DOHH2 (cell line): Measurements from ENCODE around the gene UQCRQ.

ENCODE experiments used
- H3F3A ChIP-seq: fragments of 200-600 bp; sonication (generic), shearing (Covaris generic); 2 replicates; pipeline ENCODE4 v1.6.0; 2016; ENCODE audit warnings: antibody characterized with exemption, mild to moderate bottlenecking; ENCODE audit not compliant: control insufficient read depth, insufficient read depth
- H3K27ac ChIP-seq: fragments of 200-600 bp; sonication (generic); 2 replicates; pipeline ENCODE4 v1.5.1; 2014; ENCODE audit warnings: low read depth, mild to moderate bottlenecking, low read length, moderate library complexity
- H3K27me3 ChIP-seq: fragments of 200-600 bp; sonication (generic); 2 replicates; pipeline ENCODE4 v1.6.1; 2014; ENCODE audit warnings: mild to moderate bottlenecking, low read length, mixed read lengths; ENCODE audit not compliant: control insufficient read depth
- H3K36me3 ChIP-seq: fragments of 200-600 bp; sonication (generic); 2 replicates; pipeline ENCODE4 v1.6.1; 2014; ENCODE audit warnings: mild to moderate bottlenecking, low read length, moderate library complexity, mixed read lengths; ENCODE audit not compliant: control insufficient read depth
- H3K4me1 ChIP-seq: fragments of 200-600 bp; sonication (generic); 2 replicates; pipeline ENCODE4 v1.6.1; 2014; ENCODE audit warnings: mild to moderate bottlenecking, low read length, mixed read lengths; ENCODE audit not compliant: control insufficient read depth
- H3K4me2 ChIP-seq: fragments of 200-600 bp; sonication (generic); 2 replicates; pipeline ENCODE4 v1.6.0; 2014; ENCODE audit warnings: mild to moderate bottlenecking, low read length, moderate library complexity
- H3K4me3 ChIP-seq: fragments of 200-600 bp; sonication (generic); 2 replicates; pipeline ENCODE4 v1.5.1; 2014; ENCODE audit warnings: mild to moderate bottlenecking, low read length, mixed read lengths
- H3K79me2 ChIP-seq: fragments of 200-600 bp; sonication (generic); 2 replicates; pipeline ENCODE4 v1.6.1; 2014; ENCODE audit warnings: mild to moderate bottlenecking, low read length, mixed read lengths; ENCODE audit not compliant: control insufficient read depth
- H3K9me2 ChIP-seq: fragments of 200-600 bp; sonication (generic); replicated peaks from 2 replicates; pipeline ENCODE4 v1.6.1; 2014; ENCODE audit warnings: mild to moderate bottlenecking, low read length, mixed read lengths; ENCODE audit not compliant: control insufficient read depth
- H3K9me3 ChIP-seq: fragments of 200-600 bp; sonication (generic); 2 replicates; pipeline ENCODE4 v1.6.1; 2014; ENCODE audit warnings: antibody characterized with exemption, low read length, mixed read lengths; ENCODE audit not compliant: control insufficient read depth, insufficient read depth
- H4K20me1 ChIP-seq: fragments of 200-600 bp; sonication (generic); 2 replicates; pipeline ENCODE4 v1.6.0; 2014; ENCODE audit warnings: low read depth, mild to moderate bottlenecking, antibody characterized with exemption, low read length, moderate library complexity; ENCODE audit not compliant: control insufficient read depth, insufficient read depth
- CTCF ChIP-seq: fragments of 200-600 bp; sonication (generic); IDR thresholded peaks from one replicate; pipeline ENCODE4 v1.5.1; 2014; ENCODE audit warnings: antibody characterized with exemption, mild to moderate bottlenecking, low read depth, low read length; ENCODE audit not compliant: poor library complexity, severe bottlenecking
- EZH2phosphoT487 ChIP-seq: fragments of 200-600 bp; sonication (generic); IDR thresholded peaks from 2 replicates; pipeline ENCODE4 v1.6.1; 2017; ENCODE audit warnings: borderline replicate concordance, mild to moderate bottlenecking, antibody characterized with exemption, low read length, moderate library complexity, mixed read lengths

UQCRQ gene

GRCh38 chr5:132839426-132840301 lies 26.8 kb upstream of the UQCRQ start:
- Histone ChIP-seq H3F3A (no peaks in the 10 kb centered on the region), H3K4me2 (no peak overlapping the region), H3K9me2 (no peaks in the 10 kb centered on the region), H3K27me3 (no peaks in the 10 kb centered on the region), H4K20me1 (no peaks in the 10 kb centered on the region), H3K36me3 (no peaks in the 10 kb centered on the region), H3K27ac (no peak overlapping the region), H3K4me3 (no peak overlapping the region), H3K9me3 (no peaks in the 10 kb centered on the region), H3K4me1 (peaks cover 9% of the 10 kb centered on the region), H3K79me2 (no peaks in the 10 kb centered on the region)
- TF ChIP-seq EZH2phosphoT487 (no peak), CTCF (no peak)

GRCh38 chr5:132840313-132840712 lies 26.1 kb upstream of the UQCRQ start:
- Histone ChIP-seq H3K4me2 (no peak overlapping the region), H4K20me1 (no peaks in the 10 kb centered on the region), H3K27me3 (no peaks in the 10 kb centered on the region), H3K79me2 (no peaks in the 10 kb centered on the region), H3K27ac (no peak overlapping the region), H3K36me3 (no peaks in the 10 kb centered on the region), H3K9me3 (no peaks in the 10 kb centered on the region), H3F3A (no peaks in the 10 kb centered on the region), H3K4me3 (no peak overlapping the region), H3K4me1 (peaks cover 9% of the 10 kb centered on the region), H3K9me2 (no peaks in the 10 kb centered on the region)
- no peak for TF ChIP-seq EZH2phosphoT487
- no peak for TF ChIP-seq CTCF

- no peak for TF ChIP-seq CTCF
- no peak for TF ChIP-seq EZH2phosphoT487
- no peaks in the 10 kb centered on the region for H3K36me3 ChIP-seq
- H3K9me2 ChIP-seq = no peaks in the 10 kb centered on the region
- H3K79me2 ChIP-seq = no peaks in the 10 kb centered on the region
- H3K4me1 ChIP-seq = peaks cover 9% of the 10 kb centered on the region
- H3K4me3 ChIP-seq = no peak overlapping the region
- no peaks in the 10 kb centered on the region for H3K27me3 ChIP-seq
- no peaks in the 10 kb centered on the region for H3K9me3 ChIP-seq
- no peaks in the 10 kb centered on the region for H3F3A ChIP-seq
- no peaks in the 10 kb centered on the region for H4K20me1 ChIP-seq
- no peak overlapping the region for H3K27ac ChIP-seq
- no peak overlapping the region for H3K4me2 ChIP-seq
Measured at GRCh38 chr5:132840896-132841295, 25.5 kb upstream of the UQCRQ start.
